NCI-H2227 (cell line): ENCODE data around the gene CYP11A1.

Experiments
- DNase-seq: peaks from one replicate; lab custom pipeline; 2025; ENCODE audit not compliant: unreplicated experiment; lab: John Stamatoyannopoulos, UW

Gene CYP11A1

DNA sequence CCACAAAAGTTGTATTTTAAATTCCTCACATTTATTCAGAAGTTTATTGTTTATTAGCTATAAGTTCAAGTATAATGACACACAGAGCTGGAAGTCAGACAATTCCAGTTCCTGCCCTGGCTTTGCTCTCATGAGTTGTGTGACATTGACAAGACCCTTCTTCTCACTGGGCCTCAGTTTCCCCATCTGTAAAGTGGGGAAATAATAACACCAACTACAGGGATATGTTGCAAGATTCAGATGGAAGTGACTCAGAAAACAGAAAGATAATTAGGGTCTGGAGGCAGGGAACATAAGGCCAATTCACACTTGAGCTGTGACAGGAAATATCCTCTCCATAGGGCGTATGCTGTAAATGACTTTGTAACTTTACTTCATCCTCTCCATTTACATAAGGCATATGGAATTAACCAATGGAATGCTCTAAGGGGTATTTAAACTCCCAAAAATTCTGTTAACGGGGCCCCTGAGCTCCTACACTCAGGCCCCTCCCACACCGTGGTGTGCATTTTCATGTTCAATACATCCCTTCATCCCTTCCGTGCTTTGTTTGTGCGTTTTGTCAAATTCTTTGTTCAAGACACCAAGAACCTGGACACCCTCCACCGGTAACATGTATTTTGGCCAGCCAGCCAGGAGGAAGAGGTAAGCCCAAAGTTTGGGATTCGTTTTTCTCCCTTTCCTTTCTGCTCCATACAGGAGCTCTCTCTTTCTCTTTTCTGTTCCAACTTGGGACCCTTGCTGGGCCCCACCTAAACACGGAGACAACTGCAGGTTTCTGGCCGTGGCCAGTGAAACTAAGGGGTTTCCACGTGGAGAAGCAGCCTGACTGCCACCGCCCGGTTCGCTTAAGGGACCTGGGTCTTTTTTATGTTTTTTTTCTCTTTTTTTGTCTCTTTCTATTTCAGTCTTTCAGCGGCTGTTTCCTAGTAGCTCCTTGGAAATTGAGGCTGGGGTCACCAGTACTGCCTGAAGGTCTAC, 16.9 kb downstream of the CYP11A1 start:
- no peak for DNase-seq

- DNase-seq, result no peak
Observed at GRCh38 chr15:74349241-74349778, 18.1 kb downstream of the CYP11A1 start.

DNA sequence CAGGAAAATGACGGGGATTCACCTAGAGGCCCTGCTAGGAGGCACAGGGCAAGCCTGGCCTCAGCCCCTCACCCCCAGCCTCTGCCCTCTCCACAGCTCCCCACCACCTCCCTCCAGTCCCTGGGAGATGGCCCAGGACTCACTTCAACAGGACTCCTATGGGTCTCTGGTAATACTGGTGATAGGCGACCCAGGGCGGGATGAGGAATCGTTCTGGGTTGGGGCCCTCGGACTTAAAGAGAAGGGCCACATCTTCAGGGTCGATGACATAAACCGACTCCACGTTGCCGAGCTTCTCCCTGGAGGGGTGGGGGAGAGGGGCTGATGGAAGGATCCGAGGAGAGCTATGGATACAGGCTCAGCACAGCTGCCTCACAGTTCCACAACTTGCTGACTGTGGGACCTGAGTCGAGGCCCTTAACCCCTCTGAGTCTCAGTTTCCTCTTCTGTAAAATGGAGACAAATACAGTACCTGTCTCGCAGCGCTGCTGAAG, 19.6 kb downstream of the CYP11A1 start:
- DNase-seq, result no peak

DNA sequence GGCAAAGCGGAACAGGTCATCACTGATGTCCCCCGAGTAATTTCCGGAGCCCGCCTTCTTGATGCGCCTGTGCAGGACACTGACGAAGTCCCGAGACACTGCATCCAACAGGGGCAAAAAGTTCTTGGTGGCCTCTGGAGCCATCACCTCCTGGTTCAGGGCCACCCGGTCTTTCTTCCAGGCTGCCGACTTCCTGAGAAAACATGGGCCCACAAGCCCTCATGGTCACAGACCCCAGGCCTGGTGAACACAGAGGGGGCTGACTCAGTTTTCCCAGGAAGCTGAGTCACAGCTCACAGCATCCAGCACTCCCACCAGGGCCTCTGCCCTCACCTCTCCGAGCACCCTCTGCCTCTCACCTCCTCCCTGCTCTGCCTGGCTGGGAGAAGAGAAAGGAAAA, 22.4 kb downstream of the CYP11A1 start:
- no peak for DNase-seq

GRCh38 chr15:74343797-74344127, 23.7 kb downstream of the CYP11A1 start:
- DNase-seq, result no peak

- no peak for DNase-seq
Observed at GRCh38 chr15:74343127-74343796, 24.2 kb downstream of the CYP11A1 start.

- no peak for DNase-seq
Observed at GRCh38 chr15:74340150-74340549, 27.3 kb downstream of the CYP11A1 start.

GRCh38 chr15:74339371-74339770, 28.1 kb downstream of the CYP11A1 start:
- no peak for DNase-seq

DNA sequence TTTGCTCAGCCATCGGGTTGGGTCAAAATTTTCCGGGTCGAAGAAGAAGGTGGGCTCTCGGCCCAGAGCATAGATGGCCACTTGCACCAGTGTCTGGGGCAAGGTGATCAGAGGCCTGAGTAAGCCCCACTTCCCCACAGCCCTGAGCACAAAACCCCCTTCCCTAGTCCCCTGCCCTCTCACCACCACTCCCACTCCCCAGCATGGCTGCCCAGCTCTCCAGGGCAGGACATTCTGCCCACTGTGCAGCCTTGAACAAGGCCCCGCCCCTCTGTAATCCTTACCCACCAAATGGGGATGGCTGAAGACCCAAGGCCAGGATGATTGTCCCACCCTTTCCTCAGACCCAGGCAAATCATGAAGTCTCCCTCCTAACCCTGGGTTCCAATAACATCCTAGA, 28.8 kb downstream of the CYP11A1 start:
- no peak for DNase-seq

DNA sequence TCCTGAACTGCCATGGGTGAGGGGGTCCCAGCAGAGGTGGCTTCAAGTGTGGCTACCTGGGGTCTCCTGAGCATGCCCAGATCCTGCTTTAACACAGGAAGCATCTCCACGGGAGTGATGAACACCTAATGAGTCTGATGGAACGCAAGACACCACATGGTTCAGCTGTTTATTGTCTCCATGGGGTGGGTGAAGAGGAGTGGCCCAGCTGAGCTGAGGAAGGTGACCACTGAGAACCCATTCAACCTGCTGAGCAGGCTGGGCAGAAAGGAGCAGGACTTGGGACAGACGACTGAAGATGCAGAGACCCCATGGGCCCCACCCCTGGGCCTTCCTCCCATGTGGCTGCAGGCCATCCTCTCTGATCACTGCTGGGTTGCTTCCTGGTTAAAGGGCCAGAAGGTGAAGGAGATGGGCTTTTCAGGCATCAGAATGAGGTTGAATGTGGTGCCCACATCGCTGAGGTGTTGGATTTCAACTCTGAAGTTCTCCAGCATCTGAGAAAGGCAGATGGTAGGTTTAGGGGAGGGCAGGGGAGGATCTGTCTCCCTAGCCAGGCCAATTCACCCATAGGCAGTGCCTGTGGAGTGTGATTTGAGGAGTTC, 29.7 kb downstream of the CYP11A1 start:
- no peak for DNase-seq

DNA sequence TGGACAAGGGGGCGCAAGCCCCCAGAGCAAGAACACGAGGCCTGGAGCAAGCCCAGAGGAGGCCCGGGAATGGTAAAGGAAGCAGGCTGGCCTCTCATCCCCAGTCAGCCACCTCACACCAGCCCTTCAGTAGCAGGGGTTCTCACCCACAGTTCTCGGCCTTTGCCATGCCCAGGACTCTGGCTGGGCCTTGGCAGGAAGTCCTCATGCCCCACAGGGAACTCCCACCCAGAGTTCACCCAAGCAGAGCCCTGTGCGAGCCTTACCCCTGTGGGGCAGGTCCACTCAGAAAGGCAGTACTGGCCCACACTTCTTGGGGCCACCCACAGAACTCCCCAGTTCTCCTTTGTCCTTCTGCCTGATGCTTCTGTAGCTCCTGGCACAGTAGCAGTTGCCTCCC, 30.3 kb downstream of the CYP11A1 start:
- DNase-seq, result no peak

GRCh38 chr15:74336061-74337005, 31.1 kb downstream of the CYP11A1 start:
- no peak for DNase-seq

DNA sequence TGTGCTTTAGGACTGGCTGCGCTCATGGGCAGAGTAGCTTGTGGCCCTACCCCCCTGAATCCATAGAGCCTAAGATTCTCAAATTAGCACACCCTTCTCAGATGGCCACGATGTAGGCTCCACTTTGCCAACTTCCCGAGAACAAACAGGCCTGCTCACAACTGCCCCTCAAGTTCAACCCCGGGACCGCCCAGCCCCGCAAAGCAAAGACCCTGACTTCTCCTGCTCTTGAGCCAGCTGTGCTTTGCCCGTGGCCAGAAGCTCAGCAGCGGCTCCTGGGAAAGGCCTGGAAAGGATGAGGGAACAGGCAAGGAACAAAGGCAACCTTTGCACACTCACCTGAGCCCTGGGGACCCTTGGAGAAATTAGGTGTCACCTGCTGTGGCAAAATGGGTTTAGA, 32.0 kb downstream of the CYP11A1 start:
- no peak for DNase-seq

- no peak for DNase-seq
Observed at GRCh38 chr15:74334127-74334526, 33.3 kb downstream of the CYP11A1 start.

DNA sequence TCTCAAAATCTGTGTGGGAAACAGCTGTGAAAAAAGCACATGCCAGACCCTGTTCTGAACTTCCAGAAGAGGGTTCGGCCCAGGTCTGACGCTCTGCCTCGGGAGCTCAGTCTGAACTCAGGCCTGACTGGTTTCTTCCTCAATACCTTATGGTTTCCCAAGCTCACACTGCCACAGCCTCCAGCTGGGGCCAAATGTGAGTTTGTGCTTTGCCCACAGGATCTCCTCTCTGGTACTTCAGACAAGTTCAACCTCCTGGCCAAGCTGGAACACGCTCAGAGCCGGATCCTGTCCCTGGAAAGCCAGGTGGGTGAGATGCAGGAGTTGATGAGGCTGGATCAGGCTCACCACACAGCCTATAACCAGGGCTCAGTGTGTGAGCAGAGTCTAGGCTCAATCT, 33.8 kb downstream of the CYP11A1 start:
- DNase-seq, result no peak

GRCh38 chr15:74333093-74333492, 34.4 kb downstream of the CYP11A1 start:
- no peak for DNase-seq

DNA sequence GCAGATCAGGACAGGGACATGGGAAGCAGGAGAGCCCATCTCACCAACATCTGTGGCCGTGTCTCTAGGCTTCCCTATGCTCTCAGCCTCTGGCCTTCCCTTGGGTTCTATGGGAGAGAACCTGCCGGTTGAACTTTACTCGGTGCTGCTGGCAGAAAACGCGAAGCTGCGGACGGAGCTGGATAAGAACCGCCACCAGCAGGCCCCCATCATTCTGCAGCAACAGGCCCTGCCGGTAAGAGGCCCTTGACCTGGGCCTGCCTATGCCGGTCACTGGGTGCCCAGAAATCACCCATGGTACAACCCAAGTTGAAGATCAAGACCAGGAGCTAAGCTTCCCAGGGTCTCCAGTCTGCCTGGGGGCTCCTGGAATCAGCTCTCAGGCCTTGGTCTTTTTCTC, 34.8 kb downstream of the CYP11A1 start:
- DNase-seq, result no peak

- no peak for DNase-seq
Observed at GRCh38 chr15:74332011-74332410, 35.4 kb downstream of the CYP11A1 start.

GRCh38 chr15:74330861-74331408, 36.5 kb downstream of the CYP11A1 start:
- DNase-seq, result no peak
